Measurements from ENCODE around the gene CYP2C9.

DNA sequence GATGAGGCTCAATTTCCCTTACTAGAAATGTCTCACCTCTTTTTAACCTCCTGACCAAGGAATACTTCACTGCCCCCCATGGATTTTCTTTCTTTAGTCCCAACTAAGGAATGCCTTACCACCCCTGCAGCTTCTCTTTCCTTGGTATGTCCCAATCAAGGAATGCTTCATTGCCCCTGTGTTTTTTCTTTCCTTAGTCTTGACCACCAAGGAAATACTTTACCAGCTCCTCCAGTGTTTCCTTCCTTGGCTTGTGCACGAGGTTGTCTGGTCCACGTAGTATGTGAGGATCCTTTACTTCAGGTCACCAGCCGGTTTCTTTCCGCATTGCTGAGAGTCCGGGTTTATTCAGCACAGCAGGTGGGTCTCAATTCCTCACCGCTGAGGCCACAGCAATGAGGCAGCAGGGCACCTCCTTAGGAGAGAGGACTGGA, 59.3 kb downstream of the CYP2C9 start:
- TF ChIP-seq, protein P1, sequence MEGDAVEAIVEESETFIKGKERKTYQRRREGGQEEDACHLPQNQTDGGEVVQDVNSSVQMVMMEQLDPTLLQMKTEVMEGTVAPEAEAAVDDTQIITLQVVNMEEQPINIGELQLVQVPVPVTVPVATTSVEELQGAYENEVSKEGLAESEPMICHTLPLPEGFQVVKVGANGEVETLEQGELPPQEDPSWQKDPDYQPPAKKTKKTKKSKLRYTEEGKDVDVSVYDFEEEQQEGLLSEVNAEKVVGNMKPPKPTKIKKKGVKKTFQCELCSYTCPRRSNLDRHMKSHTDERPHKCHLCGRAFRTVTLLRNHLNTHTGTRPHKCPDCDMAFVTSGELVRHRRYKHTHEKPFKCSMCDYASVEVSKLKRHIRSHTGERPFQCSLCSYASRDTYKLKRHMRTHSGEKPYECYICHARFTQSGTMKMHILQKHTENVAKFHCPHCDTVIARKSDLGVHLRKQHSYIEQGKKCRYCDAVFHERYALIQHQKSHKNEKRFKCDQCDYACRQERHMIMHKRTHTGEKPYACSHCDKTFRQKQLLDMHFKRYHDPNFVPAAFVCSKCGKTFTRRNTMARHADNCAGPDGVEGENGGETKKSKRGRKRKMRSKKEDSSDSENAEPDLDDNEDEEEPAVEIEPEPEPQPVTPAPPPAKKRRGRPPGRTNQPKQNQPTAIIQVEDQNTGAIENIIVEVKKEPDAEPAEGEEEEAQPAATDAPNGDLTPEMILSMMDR (IDR thresholded peaks at IDR 0.05) = no peak
- no peak for TF ChIP-seq POLR2A (IDR thresholded peaks at IDR 0.05)
